ENCODE results near the gene IQCF6. TPM values are rescaled to one million over a fixed set of nuclear protein-coding genes. Genes with fewer than 3 reads are reported as not detected.

The IQCF6 gene
- total and polyA plus RNA-seq, 7 donors, result not detected

- Histone ChIP-seq H3K36me3 (ENCODE audit: insufficient read depth in 1 of 2, low read depth in 1 of 2) (no peaks in the 10 kb centered on the region), H3K27ac (no peak overlapping the region), H3K27me3 (ENCODE audit: insufficient read depth in 3 of 3, low read length in 2 of 3) (no peaks in the 10 kb centered on the region), H3K4me1 (no peaks in the 10 kb centered on the region), H3K4me3 (no peak overlapping the region), H3K9me3 (no peaks in the 10 kb centered on the region)
- ATAC-seq, result no peak
- no peak for DNase-seq
- intact Hi-C loops (cut with DNase I), result no loop called here
- no peak for TF ChIP-seq CTCF (IDR thresholded peaks at IDR 0.05)
Observed at GRCh38 chr3:51729042-51729633, 49.9 kb downstream of the IQCF6 start.

Other genes with a start within 250 kb of the IQCF6 start
- gene RAD54L2, start 240.5 kb downstream of the IQCF6 start, total RNA-seq, result 10 to 100 TPM; 11.4 to 15.6 (median 13.5) TPM
- gene RAD54L2, start 240.5 kb downstream of the IQCF6 start, polyA plus RNA-seq, result 1 to 10 TPM; 2.1 to 9.4 (median 2.8) TPM
- gene TEX264, start 108.0 kb downstream of the IQCF6 start, total RNA-seq, result 10 to 100 TPM; 16.8 to 29.6 (median 21.9) TPM
- gene TEX264, start 108.0 kb downstream of the IQCF6 start, polyA plus RNA-seq, result 10 to 100 TPM; 60.9 to 71.5 (median 66.2) TPM
- under 1 TPM; 0.15 to 0.58 (median 0.42) TPM for gene GRM2, start 72.2 kb downstream of the IQCF6 start, total RNA-seq
- under 1 TPM; 0.09 to 0.13 (median 0.11) TPM for gene GRM2, start 72.2 kb downstream of the IQCF6 start, polyA plus RNA-seq
- gene IQCF2, start 82.4 kb upstream of the IQCF6 start, total RNA-seq, result not detected
- gene IQCF2, start 82.4 kb upstream of the IQCF6 start, polyA plus RNA-seq, result not detected
- not detected for gene IQCF5, start 96.4 kb upstream of the IQCF6 start, total RNA-seq
- gene IQCF5, start 96.4 kb upstream of the IQCF6 start, polyA plus RNA-seq, result not detected
- not detected for gene IQCF1, start 124.1 kb upstream of the IQCF6 start, total RNA-seq
- gene IQCF1, start 124.1 kb upstream of the IQCF6 start, polyA plus RNA-seq, result not detected
- gene RRP9, start 162.7 kb upstream of the IQCF6 start, total RNA-seq, result 10 to 100 TPM; 19.9 to 28.2 (median 26.3) TPM
- gene RRP9, start 162.7 kb upstream of the IQCF6 start, polyA plus RNA-seq, result 10 to 100 TPM; 32.6 to 61.4 (median 36.9) TPM
- gene PARP3, start 163.1 kb upstream of the IQCF6 start, total RNA-seq, result 10 to 100 TPM in 3 of 4 donors, 1 to 10 TPM in 1; 10.0 to 15.8 (median 13.1) TPM
- 10 to 100 TPM in 1 of 3 donors, 1 to 10 TPM in 2; 5.2 to 11.3 (median 9.9) TPM for gene PARP3, start 163.1 kb upstream of the IQCF6 start, polyA plus RNA-seq
- gene GPR62, start 176.1 kb upstream of the IQCF6 start, total RNA-seq, result under 1 TPM; 0.16 to 0.65 (median 0.32) TPM
- under 1 TPM; 0.04 to 0.93 (median 0.07) TPM for gene GPR62, start 176.1 kb upstream of the IQCF6 start, polyA plus RNA-seq
- gene PCBP4, start 188.2 kb upstream of the IQCF6 start, total RNA-seq, result 100 to 1,000 TPM; 117 to 161 (median 126) TPM
- gene PCBP4, start 188.2 kb upstream of the IQCF6 start, polyA plus RNA-seq, result 100 to 1,000 TPM in 1 of 3 donors, 10 to 100 TPM in 2; 36.0 to 133 (median 60.7) TPM
- gene ABHD14B, start 194.8 kb upstream of the IQCF6 start, total RNA-seq, result 10 to 100 TPM in 3 of 4 donors, 1 to 10 TPM in 1; 9.5 to 15.9 (median 15.5) TPM
- 10 to 100 TPM; 11.7 to 24.8 (median 12.3) TPM for gene ABHD14B, start 194.8 kb upstream of the IQCF6 start, polyA plus RNA-seq
- 10 to 100 TPM; 11.2 to 22.9 (median 15.4) TPM for gene ABHD14A, start 195.8 kb upstream of the IQCF6 start, total RNA-seq
- gene ABHD14A, start 195.8 kb upstream of the IQCF6 start, polyA plus RNA-seq, result 10 to 100 TPM; 26.4 to 40.6 (median 29.1) TPM
- gene ACY1, start 204.3 kb upstream of the IQCF6 start, total RNA-seq, result 10 to 100 TPM; 29.4 to 56.5 (median 38.5) TPM
- 10 to 100 TPM; 19.9 to 59.3 (median 25.8) TPM for gene ACY1, start 204.3 kb upstream of the IQCF6 start, polyA plus RNA-seq
- 1,000 to 10,000 TPM; 1,113 to 1,294 (median 1,226) TPM for gene RPL29, start 216.7 kb upstream of the IQCF6 start, total RNA-seq
- 1,000 to 10,000 TPM; 2,395 to 2,767 (median 2,598) TPM for gene RPL29, start 216.7 kb upstream of the IQCF6 start, polyA plus RNA-seq

Measured in psoas muscle (tissue), 8 donors.